Astrocyte (in vitro differentiated cells and primary cell): ENCODE measurements around the gene KREMEN1. TPM values are rescaled to one million over a fixed set of nuclear protein-coding genes. Genes with fewer than 3 reads are reported as not detected.

Experiments used
- DNase-seq: peaks from one replicate; pipeline ENCODE4 v3.0.0-alpha.2; 2010; ENCODE audit warnings: low read depth
- FAIRE-seq: peaks from 2 replicates; lab custom pipeline; 2011; peaks lifted over from hg19 to GRCh38; lab: Jason Lieb, UNC
- H2AFZ ChIP-seq: 2 replicates; pipeline ENCODE4 v1.6.0; 2012; ENCODE audit warnings: low read depth, low read length, inconsistent platforms
- H3K27ac ChIP-seq: 2 replicates; pipeline ENCODE4 v1.5.1; 2011; ENCODE audit warnings: low read depth, low read length, inconsistent platforms
- H3K27me3 ChIP-seq: 2 replicates; pipeline ENCODE4 v1.6.0; 2011; ENCODE audit warnings: low read length, inconsistent platforms; ENCODE audit not compliant: insufficient read depth
- H3K36me3 ChIP-seq: 2 replicates; pipeline ENCODE4 v1.5.1; 2011; ENCODE audit warnings: low read length, inconsistent platforms; ENCODE audit not compliant: insufficient read depth
- H3K4me1 ChIP-seq: 2 replicates; pipeline ENCODE4 v1.5.1; 2011; ENCODE audit warnings: low read length, inconsistent platforms; ENCODE audit not compliant: insufficient read depth
- H3K4me2 ChIP-seq: 2 replicates; pipeline ENCODE4 v1.6.0; 2012; ENCODE audit warnings: low read length, inconsistent platforms
- H3K4me3 ChIP-seq: 2 replicates; pipeline ENCODE4 v1.5.1; 2011; ENCODE audit warnings: low read depth, mild to moderate bottlenecking, low read length, inconsistent platforms; ENCODE audit not compliant: insufficient read depth
- H3K79me2 ChIP-seq: 2 replicates; pipeline ENCODE4 v1.6.0; 2012; ENCODE audit warnings: mild to moderate bottlenecking, low read length, inconsistent platforms; ENCODE audit not compliant: insufficient read depth
- H3K9ac ChIP-seq: 2 replicates; pipeline ENCODE4 v1.6.0; 2012; ENCODE audit warnings: mild to moderate bottlenecking, low read length, inconsistent platforms
- H3K9me3 ChIP-seq: 2 replicates; pipeline ENCODE4 v1.5.1; 2012; ENCODE audit warnings: low read depth, mild to moderate bottlenecking, low read length, inconsistent platforms; ENCODE audit not compliant: insufficient read depth
- H4K20me1 ChIP-seq: 2 replicates; pipeline ENCODE4 v1.6.0; 2012; ENCODE audit warnings: low read length, inconsistent platforms; ENCODE audit not compliant: insufficient read depth
- H3K27ac Mint-ChIP-seq: one replicate; pipeline ENCODE4 v1.8.0; 2021; ENCODE audit warnings: mild to moderate bottlenecking, mixed read lengths; ENCODE audit not compliant: unreplicated experiment
- H3K27me3 Mint-ChIP-seq: one replicate; pipeline ENCODE4 v1.8.0; 2021; ENCODE audit warnings: low read depth, mixed read lengths; ENCODE audit not compliant: unreplicated experiment
- H3K36me3 Mint-ChIP-seq: one replicate; pipeline ENCODE4 v1.8.0; 2021; ENCODE audit warnings: low read depth, mixed read lengths; ENCODE audit not compliant: unreplicated experiment
- H3K4me1 Mint-ChIP-seq: one replicate; pipeline ENCODE4 v1.8.0; 2021; ENCODE audit warnings: low read depth, mixed read lengths; ENCODE audit not compliant: unreplicated experiment
- H3K4me3 Mint-ChIP-seq: one replicate; pipeline ENCODE4 v1.8.0; 2021; ENCODE audit warnings: mild to moderate bottlenecking, moderate library complexity, mixed read lengths; ENCODE audit not compliant: unreplicated experiment
- H3K9me3 Mint-ChIP-seq: one replicate; pipeline ENCODE4 v1.8.0; 2021; ENCODE audit warnings: mild to moderate bottlenecking, mixed read lengths; ENCODE audit not compliant: unreplicated experiment
- EZH2 ChIP-seq: IDR thresholded peaks from 2 replicates; pipeline ENCODE4 v1.6.1; 2012; ENCODE audit warnings: mild to moderate bottlenecking, low read length, inconsistent platforms; ENCODE audit not compliant: insufficient read depth
- total RNA-seq: library from RNA; stranded (reverse); gene quantifications from 2 replicates; pipeline ENCODE4 v1.2.1, GENCODE V29; 2021
- TF ChIP-seq, protein P1 (sequence below): IDR thresholded peaks from 2 replicates; pipeline ENCODE4 v1.5.1; 2011; ENCODE audit warnings: low read depth, mild to moderate bottlenecking, inconsistent platforms, low read length, moderate library complexity; ENCODE audit not compliant: insufficient read depth

KREMEN1 gene
- total RNA-seq, 1 donor from 2014 or later, result 3.3 TPM

GRCh38 chr22:29152045-29152953, 79.5 kb downstream of the KREMEN1 start:
- DNase-seq (no peak), FAIRE-seq (no peak)
- H3K36me3 Mint-ChIP-seq, result no peaks in the 10 kb centered on the region
- TF ChIP-seq, protein P1, sequence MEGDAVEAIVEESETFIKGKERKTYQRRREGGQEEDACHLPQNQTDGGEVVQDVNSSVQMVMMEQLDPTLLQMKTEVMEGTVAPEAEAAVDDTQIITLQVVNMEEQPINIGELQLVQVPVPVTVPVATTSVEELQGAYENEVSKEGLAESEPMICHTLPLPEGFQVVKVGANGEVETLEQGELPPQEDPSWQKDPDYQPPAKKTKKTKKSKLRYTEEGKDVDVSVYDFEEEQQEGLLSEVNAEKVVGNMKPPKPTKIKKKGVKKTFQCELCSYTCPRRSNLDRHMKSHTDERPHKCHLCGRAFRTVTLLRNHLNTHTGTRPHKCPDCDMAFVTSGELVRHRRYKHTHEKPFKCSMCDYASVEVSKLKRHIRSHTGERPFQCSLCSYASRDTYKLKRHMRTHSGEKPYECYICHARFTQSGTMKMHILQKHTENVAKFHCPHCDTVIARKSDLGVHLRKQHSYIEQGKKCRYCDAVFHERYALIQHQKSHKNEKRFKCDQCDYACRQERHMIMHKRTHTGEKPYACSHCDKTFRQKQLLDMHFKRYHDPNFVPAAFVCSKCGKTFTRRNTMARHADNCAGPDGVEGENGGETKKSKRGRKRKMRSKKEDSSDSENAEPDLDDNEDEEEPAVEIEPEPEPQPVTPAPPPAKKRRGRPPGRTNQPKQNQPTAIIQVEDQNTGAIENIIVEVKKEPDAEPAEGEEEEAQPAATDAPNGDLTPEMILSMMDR, result no peak
- no peak for TF ChIP-seq EZH2
- Histone ChIP-seq H3K4me3 (no peak overlapping the region), H2AFZ (peak overlapping the region; percentile 17), H3K27ac (no peak overlapping the region), H3K27me3 (peaks cover 5% of the 10 kb centered on the region), H3K4me1 (no peaks in the 10 kb centered on the region), H4K20me1 (no peaks in the 10 kb centered on the region), H3K4me2 (peak overlapping the region; percentile 54), H3K9ac (no peak overlapping the region), H3K9me3 (no peaks in the 10 kb centered on the region), H3K36me3 (no peaks in the 10 kb centered on the region), H3K79me2 (no peaks in the 10 kb centered on the region)
- peaks cover 8% of the 10 kb centered on the region for H3K4me1 Mint-ChIP-seq
- H3K9me3 Mint-ChIP-seq, result no peaks in the 10 kb centered on the region
- H3K4me3 Mint-ChIP-seq, result no peak overlapping the region
- peak overlapping the region; percentile 41 for H3K27ac Mint-ChIP-seq
- peaks cover 22% of the 10 kb centered on the region for H3K27me3 Mint-ChIP-seq

GRCh38 chr22:29152954-29153719, 80.3 kb downstream of the KREMEN1 start:
- Mint-ChIP-seq H3K27me3 (peaks cover 20% of the 10 kb centered on the region), H3K4me3 (no peak overlapping the region), H3K9me3 (no peaks in the 10 kb centered on the region), H3K36me3 (no peaks in the 10 kb centered on the region), H3K27ac (no peak overlapping the region), H3K4me1 (peaks cover 6% of the 10 kb centered on the region)
- Histone ChIP-seq H2AFZ (no peak overlapping the region), H3K36me3 (no peaks in the 10 kb centered on the region), H3K79me2 (no peaks in the 10 kb centered on the region), H3K4me2 (peak overlapping the region; percentile 54), H3K9me3 (no peaks in the 10 kb centered on the region), H3K27ac (no peak overlapping the region), H3K27me3 (peaks cover 5% of the 10 kb centered on the region), H3K4me3 (no peak overlapping the region), H4K20me1 (no peaks in the 10 kb centered on the region), H3K9ac (no peak overlapping the region), H3K4me1 (no peaks in the 10 kb centered on the region)
- FAIRE-seq, result no peak
- DNase-seq, result peak; percentile 14
- TF ChIP-seq, protein P1, result no peak
- no peak for TF ChIP-seq EZH2
